ENCODE measurements around the gene RASA3. TPM values are rescaled to one million over a fixed set of nuclear protein-coding genes. Genes with fewer than 3 reads are reported as not detected.

Gene RASA3
- total and polyA plus RNA-seq, 12 donors, result 6.8 to 16.9 (median 10.3) TPM

DNA sequence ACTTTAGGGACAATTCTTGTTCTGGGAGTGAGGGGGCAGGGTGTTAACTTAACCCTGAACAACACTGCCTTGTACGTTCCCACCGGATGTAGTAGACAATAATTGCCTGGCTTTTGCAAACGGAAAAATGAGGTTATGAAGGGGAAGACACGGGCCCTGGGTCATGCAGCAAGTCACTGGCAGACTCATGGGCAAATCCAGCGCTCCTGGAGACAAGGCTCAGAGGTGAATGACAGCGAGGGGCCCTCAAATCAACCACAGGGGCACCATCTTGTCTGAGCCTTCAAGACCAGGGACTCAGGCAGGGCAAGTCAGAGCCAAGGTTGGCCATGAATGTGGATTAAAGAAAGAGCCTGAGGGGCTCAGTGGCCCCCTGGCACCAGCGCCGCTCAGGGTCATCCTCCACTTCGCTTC, 2.8 kb downstream of the RASA3 start:
- Histone ChIP-seq H3K36me3 (no peaks in the 10 kb centered on the region), H3K4me3 (peak overlapping the region in 3 of 10 donors; percentile 37 to 98 (median 93)), H3K9me3 (no peaks in the 10 kb centered on the region), H3K4me1 (peaks cover 25 to 64% (median 52%) of the 10 kb centered on the region in 9 donors), H3K27ac (peak overlapping the region in 8 of 10 donors; percentile 55 to 92 (median 78)), H3K27me3 (no peaks in the 10 kb centered on the region)
- TF ChIP-seq, protein P1, sequence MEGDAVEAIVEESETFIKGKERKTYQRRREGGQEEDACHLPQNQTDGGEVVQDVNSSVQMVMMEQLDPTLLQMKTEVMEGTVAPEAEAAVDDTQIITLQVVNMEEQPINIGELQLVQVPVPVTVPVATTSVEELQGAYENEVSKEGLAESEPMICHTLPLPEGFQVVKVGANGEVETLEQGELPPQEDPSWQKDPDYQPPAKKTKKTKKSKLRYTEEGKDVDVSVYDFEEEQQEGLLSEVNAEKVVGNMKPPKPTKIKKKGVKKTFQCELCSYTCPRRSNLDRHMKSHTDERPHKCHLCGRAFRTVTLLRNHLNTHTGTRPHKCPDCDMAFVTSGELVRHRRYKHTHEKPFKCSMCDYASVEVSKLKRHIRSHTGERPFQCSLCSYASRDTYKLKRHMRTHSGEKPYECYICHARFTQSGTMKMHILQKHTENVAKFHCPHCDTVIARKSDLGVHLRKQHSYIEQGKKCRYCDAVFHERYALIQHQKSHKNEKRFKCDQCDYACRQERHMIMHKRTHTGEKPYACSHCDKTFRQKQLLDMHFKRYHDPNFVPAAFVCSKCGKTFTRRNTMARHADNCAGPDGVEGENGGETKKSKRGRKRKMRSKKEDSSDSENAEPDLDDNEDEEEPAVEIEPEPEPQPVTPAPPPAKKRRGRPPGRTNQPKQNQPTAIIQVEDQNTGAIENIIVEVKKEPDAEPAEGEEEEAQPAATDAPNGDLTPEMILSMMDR (IDR thresholded peaks at IDR 0.05), result no peak
- intact Hi-C loops (cut with DNase I), result loop anchor here in 7 of 10 donors (5.0 to 10.0 kb wide), 4 partner anchors 62 to 135 kb away; no protein-coding TSS in a partner anchor
- no peak for ATAC-seq
- DNase-seq, result no peak
- 68 to 77% methylated on average over 9 of the region's 9 CpGs for WGBS, 2 donors

DNA sequence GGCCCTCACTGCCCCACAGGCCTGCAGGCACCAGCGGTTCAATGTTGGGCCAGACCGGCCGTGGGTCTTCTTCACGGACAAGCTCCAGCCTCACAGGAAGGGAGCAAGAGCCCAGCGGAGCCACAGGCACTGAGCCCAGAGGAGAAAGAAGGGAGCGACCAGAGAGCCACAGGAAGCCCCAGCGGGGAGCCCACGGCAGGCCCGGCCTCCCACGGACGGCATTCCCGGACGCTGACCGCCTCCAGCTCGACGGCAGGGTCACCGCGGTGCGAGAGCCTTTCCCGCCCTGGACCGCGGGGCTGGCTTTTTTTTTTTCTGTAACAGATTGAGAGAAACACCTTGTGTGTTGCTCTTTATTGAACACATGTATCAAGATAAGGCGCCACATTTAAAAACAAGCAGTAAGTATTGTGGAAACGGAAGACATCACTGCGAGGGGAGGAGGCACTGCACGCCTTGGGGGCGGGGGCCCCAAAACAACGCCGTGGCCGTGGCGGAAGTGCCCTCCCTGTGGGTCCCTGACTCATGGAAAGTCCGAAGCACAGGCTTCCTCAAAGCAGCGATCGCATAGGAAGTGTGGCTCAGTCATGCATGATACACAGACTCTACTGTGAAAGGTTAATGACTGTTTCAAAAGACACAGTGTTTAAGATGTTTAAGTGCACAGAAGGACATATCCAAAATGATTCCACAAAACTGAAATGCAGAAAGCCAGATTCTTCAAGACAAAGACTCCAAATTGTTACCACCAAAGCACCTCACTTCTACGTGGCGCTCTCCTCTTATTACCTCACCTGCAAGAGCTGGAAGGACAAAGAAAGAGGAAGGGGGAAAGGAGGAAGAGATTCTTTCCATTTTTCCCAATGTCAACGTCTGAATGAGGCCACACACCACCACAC, 3.5 kb downstream of the RASA3 start:
- 38 to 47% methylated on average over 37 of the region's 37 CpGs for WGBS, 2 donors
- Histone ChIP-seq H3K4me1 (peaks cover 25 to 68% (median 48%) of the 10 kb centered on the region in 9 donors), H3K27ac (peak overlapping the region in 9 of 10 donors; percentile 55 to 92 (median 77)), H3K9me3 (no peaks in the 10 kb centered on the region), H3K4me3 (peak overlapping the region in 8 of 10 donors; percentile 2 to 93 (median 32)), H3K27me3 (no peaks in the 10 kb centered on the region), H3K36me3 (no peaks in the 10 kb centered on the region)
- intact Hi-C loops (cut with DNase I), result loop anchor here in 4 of 10 donors (5.0 to 10.0 kb wide), 2 partner anchors 62 to 64 kb away; no protein-coding TSS in a partner anchor
- TF ChIP-seq, protein P1 (IDR thresholded peaks at IDR 0.05), result no peak
- ATAC-seq (peak; percentile 27 to 82 (median 60)), DNase-seq (peak; percentile 75 to 84)

DNA sequence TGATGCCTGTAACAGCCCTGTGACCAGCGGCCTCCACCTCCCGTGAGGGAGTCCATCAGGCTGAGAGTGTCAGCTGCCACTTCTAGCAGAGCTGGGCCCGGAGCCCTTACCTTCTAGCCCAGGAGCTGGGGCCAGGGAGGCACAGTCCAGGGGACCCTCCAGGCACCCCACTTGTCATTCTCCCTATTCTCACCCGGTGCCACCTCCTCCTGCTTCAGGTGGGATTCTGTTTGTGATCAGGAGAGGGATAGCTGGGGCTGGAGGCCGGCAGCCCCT, 4.1 kb downstream of the RASA3 start:
- ATAC-seq, result no peak
- no peaks in the 10 kb centered on the region for H3K36me3 ChIP-seq
- TF ChIP-seq, protein P1 (IDR thresholded peaks at IDR 0.05), result no peak
- H3K27me3 ChIP-seq, result no peaks in the 10 kb centered on the region
- DNase-seq, result no peak
- intact Hi-C loops (cut with DNase I), result loop anchor here in 4 of 10 donors (5.0 to 10.0 kb wide), 2 partner anchors 61 to 63 kb away; no protein-coding TSS in a partner anchor
- H3K4me1 ChIP-seq, result peaks cover 25 to 73% (median 51%) of the 10 kb centered on the region in 9 donors
- H3K9me3 ChIP-seq, result no peaks in the 10 kb centered on the region
- H3K4me3 ChIP-seq, result peak overlapping the region in 8 of 10 donors; percentile 2 to 93 (median 32)
- peak overlapping the region in 9 of 10 donors; percentile 55 to 92 (median 77) for H3K27ac ChIP-seq
- 54 to 62% methylated on average over 5 of the region's 5 CpGs for WGBS, 2 donors

DNA sequence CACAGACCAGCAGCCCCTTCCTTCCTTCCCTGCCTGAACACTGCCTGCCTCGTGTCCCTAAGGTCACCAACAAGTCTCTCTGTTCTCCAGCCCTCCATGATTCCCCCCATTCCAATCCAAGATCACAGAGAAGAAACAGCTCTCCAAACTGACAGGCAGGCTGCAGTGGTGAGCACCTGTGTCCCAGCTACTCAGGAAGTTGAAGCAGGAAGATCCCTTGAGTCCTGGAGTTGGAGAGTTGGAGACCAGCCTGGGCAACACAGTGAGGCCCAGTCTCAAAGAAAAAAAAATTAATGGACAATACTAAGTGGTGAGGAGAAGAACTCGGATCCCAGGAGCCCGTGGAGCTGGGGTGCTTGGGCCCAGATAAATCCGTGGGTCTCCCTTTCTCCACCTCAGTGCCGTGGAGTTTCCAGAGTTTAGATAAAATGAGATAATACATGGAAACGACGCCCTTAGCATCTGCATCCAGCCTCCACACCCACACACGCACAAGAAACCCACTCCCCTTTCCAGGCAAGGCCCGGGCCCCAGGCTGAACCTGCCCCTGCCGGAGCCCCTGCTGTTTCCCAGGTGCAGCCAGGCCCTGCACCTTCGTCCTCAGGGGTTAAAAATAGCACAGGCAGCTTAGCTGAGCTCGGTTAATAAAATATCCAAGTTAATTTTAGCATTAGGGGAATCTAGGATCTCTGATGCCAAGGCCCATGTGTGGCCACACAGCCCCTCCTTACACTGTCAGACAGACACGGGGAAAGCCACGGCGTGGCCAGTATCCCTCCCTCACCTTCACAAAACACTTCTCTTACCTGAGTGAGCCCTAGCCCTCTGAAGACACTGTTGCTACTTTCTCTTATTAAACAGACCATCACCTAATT, 4.7 kb downstream of the RASA3 start:
- no peaks in the 10 kb centered on the region for H3K9me3 ChIP-seq
- peaks cover 25 to 79% (median 52%) of the 10 kb centered on the region in 9 donors for H3K4me1 ChIP-seq
- ATAC-seq (peak in 5 of 8 donors; percentile 18 to 41 (median 25)), DNase-seq (no peak)
- no peaks in the 10 kb centered on the region for H3K36me3 ChIP-seq
- TF ChIP-seq, protein P1 (IDR thresholded peaks at IDR 0.05), result no peak
- intact Hi-C loops (cut with DNase I), result loop anchor here in 4 of 10 donors (5.0 to 10.0 kb wide), 2 partner anchors 60 to 63 kb away; no protein-coding TSS in a partner anchor
- peak overlapping the region in 5 of 10 donors; percentile 9 to 93 (median 37) for H3K4me3 ChIP-seq
- H3K27ac ChIP-seq, result peak overlapping the region in 9 of 10 donors; percentile 55 to 92 (median 77)
- WGBS, 2 donors, result 32 to 44% methylated on average over 15 of the region's 15 CpGs
- no peaks in the 10 kb centered on the region for H3K27me3 ChIP-seq

Data from heart right ventricle (tissue), 16 donors.